GM18907 (cell line): ENCODE measurements around the gene TBC1D16.

ENCODE experiments used
- ATAC-seq: cut with Tn5 transposase; IDR thresholded peaks from one replicate; pipeline ENCODE4 v1.9.1; 2021; ENCODE audit warnings: mild to moderate bottlenecking, moderate library complexity; ENCODE audit not compliant: unreplicated experiment

Gene TBC1D16

DNA sequence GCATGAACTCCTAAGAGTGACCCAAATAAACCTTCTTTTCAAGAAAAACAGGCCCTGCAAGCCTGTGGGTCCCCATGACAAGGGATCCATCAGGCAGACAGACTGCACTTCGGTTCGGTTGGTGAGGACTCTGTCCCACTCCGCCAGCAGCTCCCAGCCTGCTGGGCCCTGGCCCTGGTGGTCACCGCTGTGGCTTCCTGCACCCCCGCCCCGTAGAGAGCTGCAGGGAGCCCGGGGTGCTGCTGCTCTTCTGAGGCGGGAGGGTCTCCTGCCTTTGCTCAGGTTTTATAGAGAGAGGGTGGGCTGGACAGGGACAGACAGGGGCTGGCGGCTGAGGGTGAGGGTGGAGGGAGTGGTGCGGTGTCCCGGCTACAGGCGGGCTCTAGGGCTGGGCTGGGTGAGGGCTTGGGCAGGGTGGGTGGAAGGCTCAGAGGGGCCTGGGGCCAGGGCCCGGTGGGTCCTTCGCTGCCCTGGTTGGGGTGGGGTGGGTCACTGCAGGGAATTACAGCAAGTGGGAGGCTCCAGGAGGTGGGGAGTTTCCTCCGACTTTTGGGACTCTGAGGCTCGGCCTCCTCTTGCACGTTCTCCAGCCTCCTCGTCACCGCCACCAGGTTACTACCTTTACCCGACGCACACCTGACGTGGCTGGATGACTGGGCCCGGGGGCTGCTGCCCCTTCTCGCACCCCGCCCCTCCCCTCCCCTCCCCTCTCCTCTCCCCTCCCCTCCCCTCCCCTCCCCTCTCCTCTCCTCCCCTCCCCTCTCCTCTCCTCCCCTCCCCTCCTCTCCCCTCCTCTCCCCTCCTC is 106.2 kb downstream of the TBC1D16 start:
- ATAC-seq = no peak

DNA sequence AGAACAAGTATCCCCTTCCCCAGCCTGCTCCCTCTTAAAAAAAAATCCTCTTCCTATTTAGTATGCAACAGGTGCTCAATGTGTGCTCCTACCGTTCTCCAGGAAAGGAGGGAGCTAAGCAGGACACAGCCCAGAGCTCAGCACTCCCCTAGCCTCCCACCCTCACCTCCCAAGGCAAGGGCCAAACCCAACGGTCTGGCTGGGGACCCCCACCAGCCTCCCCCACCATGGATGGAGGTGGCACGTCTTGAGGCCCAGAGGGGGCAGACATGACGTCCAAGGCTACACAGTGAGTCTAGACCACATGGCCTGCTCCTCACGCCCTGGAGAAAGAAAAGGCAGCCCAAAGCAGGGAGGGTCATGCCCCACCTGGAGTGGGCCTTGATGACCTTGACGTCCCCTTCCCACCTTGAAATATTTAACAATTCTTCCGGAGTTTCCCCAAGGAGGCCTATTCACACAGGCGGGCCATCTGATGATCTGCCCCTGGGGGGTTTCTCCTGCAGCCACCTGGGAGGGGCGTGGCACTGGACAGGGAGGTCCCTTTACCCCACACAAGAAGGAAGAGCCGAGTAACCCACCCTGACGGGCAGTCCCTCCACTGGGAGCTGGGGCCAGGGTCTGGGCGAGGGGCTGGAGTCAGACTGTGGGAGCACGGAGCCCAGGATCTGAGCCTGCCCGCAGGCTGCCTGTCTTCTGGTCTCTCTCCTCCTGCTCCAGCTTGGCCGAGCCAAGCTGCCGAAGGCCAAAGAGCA is 107.0 kb downstream of the TBC1D16 start:
- ATAC-seq = no peak

- ATAC-seq = no peak
Measured at GRCh38 chr17:79927688-79928501, 107.8 kb downstream of the TBC1D16 start.

DNA sequence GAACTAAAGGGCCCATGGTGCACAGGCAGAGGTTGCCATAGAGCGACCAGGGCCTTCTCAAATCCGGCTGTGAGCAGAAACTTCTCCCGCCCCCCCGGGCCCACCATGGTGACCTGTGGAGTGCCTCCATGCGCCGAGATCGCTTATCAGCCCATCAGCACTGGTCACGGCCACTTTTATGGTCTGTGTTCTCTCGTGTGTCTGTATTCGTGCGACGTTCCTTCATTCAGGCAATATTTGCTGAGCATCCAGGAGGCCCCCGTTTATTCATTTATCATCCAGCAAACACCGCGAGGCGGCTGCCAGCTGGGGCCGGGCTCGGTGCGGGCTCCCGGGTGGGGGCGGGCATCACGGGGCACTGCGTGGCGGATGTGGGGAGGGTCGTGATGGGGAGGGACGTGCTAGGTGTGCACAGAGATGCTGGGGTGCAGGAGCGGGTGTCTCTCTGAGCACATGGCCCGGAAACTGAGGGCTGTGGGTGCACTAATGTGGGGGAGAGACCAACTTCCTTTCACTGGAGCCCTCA is 108.5 kb downstream of the TBC1D16 start:
- no peak for ATAC-seq

GRCh38 chr17:79926605-79927135 is 109.0 kb downstream of the TBC1D16 start:
- no peak for ATAC-seq

DNA sequence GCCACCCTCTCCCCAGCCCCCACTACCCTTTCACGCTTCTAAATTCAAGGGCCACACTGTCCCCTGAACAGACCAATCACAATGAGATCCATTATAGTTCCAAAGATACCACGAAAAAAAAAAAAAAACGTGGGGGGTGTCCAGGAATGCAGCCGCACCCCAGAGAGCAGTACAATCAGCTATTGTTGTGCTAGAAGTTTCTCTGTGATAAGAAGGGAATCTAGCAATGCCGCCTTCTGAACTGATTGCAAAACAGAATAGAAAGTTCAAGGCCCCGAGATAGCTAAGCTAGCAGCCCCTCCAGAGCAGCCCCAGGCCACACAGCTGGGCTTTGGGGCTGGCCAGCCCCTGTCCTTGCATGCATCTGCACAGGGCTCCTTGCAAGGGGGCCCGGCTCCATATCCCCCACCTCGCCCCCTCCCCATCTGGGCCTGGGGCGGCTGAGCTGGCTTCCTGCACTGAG is 109.5 kb downstream of the TBC1D16 start:
- no peak for ATAC-seq

GRCh38 chr17:79925242-79925957 is 110.3 kb downstream of the TBC1D16 start:
- no peak for ATAC-seq

GRCh38 chr17:79924639-79924976 is 111.1 kb downstream of the TBC1D16 start:
- no peak for ATAC-seq

DNA sequence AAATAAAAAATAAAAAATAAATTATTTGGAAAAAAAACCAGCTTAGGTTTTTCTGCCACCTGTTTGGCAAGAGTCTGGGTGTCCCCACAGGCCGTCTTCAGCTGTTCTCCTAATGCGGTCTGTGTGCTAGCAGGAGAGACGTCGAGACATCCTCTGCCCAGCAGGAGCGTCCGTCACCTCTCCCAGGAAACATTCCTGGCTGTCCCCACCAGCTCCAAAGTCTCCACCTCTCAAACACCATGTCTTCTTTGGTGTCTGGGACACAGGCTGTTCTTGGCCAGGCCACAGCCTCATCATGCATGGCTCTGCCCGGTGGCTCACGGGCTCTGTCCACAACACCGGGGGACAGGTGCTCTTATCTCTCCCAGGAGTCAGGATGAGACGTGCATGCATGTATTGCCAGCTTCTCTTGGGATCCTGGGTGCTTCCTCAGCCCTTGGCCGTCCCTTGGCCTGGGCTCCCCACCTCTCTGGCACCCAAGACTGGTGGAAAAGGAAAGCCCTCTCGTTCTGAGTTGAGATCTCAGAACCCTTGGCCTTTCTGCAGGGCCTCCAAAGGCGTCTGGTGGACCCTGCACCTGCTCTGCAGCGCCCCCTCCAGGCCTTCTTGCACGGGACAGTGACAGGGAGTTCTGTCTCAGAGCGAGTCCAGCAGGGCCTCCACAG is 111.6 kb downstream of the TBC1D16 start:
- ATAC-seq = no peak

DNA sequence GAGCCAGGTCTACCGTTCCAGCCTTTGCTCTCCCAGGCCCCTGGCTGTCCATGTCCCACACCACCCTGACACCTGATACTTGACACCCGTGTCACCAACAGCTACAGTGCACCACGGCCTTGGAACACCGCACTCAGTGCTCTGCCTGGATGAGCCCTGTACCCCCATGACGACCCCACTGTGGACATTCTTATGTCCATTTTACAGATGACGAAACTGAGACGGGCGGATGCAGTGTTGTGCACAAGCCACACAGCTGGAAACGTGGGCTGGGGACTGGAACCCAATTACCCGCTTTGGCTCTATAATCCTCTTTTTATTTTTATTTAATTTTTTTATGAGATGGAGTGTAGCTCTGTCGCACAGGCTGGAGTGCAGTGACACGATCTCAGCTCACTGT is 112.9 kb downstream of the TBC1D16 start:
- no peak for ATAC-seq

DNA sequence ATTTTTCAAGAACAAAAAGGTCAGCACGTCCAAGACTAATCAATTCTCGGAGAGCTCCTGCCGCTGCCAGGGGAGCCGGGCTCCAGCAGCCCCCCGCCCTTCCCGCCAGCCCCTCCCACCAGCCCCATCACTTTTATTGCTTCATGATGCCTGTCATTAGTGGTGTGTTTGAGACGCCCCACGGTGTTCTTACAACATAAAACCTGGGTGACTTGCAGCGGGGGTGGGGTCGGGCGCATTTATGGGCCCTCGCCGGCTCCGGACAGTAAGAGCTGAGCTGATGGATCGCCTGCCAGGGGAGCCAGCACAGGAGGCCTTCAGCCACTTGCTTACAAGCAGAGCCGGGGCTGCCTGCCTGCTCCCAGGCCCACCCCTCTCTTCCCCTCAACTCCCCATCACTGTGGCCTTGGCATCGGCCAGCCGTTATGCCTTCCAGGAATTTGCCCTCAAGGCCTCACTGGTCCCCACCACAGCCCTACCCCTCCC is 113.5 kb downstream of the TBC1D16 start:
- no peak for ATAC-seq

GRCh38 chr17:79921411-79922115 is 114.1 kb downstream of the TBC1D16 start:
- ATAC-seq = no peak

DNA sequence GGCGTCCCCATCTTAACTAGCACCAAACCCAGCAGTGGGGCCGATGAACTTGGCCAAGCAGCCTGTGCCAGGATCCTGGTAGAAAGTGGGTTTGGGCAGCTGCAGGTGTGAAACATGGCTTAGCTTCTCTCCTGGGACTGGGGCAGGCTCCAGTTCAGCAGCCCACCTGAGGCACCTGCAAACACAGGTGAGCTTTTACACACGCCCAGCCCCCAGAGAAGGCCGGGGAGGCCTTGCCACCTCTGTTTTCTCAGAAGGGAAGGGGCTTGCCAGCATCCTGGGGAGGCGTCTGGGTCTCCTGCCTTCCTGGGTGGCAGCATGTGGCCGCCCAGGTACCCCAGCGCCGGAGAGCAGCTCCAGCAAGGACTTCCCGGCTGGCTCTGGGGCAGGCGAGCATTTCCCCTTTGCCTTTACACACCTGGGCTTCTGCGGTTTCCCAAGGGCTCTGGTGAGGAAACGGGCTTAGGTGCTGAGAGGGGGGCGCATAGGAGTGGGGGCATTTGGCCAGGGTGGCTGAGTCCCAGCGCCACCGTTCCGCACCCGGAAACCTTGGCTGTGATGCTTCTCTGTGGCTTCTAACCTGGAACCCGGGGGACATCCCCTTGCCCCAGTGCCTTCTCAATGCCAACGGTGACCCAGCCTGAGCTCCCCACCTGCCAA is 114.8 kb downstream of the TBC1D16 start:
- no peak for ATAC-seq

GRCh38 chr17:79919862-79920720 is 115.6 kb downstream of the TBC1D16 start:
- no peak for ATAC-seq

- no peak for ATAC-seq
Measured at GRCh38 chr17:79919164-79919585, 116.5 kb downstream of the TBC1D16 start.

- ATAC-seq = no peak
Measured at GRCh38 chr17:79918581-79919163, 117.0 kb downstream of the TBC1D16 start.

GRCh38 chr17:79917902-79918484 is 117.7 kb downstream of the TBC1D16 start:
- ATAC-seq = no peak
